GM12875 (cell line): ENCODE results near the gene DNAJC18.

Experiments
- H3K4me3 ChIP-seq: one replicate; pipeline ENCODE4 v1.5.1; 2011; ENCODE audit warnings: low read depth, low read length, control low read depth
- TF ChIP-seq, protein P1 (sequence below): IDR thresholded peaks from 2 replicates; pipeline ENCODE4 v1.5.1; 2011; ENCODE audit warnings: low read depth, mild to moderate bottlenecking, control low read depth, inconsistent platforms, low read length, moderate library complexity, borderline replicate concordance; ENCODE audit not compliant: insufficient read depth

Gene DNAJC18

DNA sequence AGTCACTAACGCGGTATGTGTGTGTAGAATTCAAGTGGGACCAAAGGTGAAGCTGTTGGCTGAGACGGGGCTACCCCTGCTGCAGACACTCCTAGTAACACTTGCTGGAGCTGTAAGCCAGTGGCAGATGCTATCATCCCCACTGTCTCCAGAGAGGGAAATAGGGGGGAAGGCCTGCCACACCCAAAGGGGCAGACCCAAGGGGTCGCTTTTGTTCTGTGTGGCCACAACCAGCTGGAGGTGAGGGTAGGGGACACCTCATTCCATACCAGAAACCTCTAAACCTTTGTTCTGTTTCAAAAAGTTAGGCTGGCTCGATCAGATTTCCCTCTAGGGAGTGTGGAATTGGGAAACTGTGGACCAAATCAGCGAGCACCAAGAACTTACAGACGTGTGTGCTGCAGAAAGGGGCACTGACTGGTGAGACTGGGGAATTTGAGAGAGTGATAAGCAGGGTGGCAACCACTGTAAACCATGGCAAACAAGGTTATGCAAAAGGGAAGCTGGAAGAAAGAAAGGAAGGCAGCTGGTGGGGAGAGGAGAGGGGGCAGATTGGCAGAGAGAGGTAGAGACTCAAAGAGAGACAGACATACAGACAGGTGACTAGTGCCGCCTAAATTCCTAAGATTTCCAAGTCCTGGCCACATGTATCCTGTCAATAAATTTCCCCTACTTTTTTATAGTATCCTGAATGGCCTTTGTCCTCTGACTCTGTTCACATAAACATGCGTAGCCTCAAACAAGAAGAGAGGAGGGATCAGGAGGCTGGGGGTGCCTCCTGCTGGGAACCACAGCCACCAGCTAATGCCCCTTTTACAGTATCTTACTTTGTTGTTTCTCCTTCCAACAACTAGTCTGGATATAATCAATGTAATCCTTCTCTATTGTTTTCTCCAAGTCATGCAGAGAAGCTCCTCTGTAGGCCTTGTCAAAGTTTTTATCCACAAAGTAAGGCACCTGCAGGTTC is 19.8 kb downstream of the DNAJC18 start:
- H3K4me3 ChIP-seq, result no peak overlapping the region
- TF ChIP-seq, protein P1, sequence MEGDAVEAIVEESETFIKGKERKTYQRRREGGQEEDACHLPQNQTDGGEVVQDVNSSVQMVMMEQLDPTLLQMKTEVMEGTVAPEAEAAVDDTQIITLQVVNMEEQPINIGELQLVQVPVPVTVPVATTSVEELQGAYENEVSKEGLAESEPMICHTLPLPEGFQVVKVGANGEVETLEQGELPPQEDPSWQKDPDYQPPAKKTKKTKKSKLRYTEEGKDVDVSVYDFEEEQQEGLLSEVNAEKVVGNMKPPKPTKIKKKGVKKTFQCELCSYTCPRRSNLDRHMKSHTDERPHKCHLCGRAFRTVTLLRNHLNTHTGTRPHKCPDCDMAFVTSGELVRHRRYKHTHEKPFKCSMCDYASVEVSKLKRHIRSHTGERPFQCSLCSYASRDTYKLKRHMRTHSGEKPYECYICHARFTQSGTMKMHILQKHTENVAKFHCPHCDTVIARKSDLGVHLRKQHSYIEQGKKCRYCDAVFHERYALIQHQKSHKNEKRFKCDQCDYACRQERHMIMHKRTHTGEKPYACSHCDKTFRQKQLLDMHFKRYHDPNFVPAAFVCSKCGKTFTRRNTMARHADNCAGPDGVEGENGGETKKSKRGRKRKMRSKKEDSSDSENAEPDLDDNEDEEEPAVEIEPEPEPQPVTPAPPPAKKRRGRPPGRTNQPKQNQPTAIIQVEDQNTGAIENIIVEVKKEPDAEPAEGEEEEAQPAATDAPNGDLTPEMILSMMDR, result no peak

GRCh38 chr5:139418793-139419192 is 20.5 kb downstream of the DNAJC18 start:
- TF ChIP-seq, protein P1, result no peak

GRCh38 chr5:139417214-139417613 is 22.1 kb downstream of the DNAJC18 start:
- TF ChIP-seq, protein P1, result no peak
- H3K4me3 ChIP-seq, result no peak overlapping the region

More at GRCh38 chr5:139418793-139419192, 20.5 kb downstream of the DNAJC18 start:
- H3K4me3 ChIP-seq, result no peak overlapping the region

GRCh38 chr5:139416651-139417050 is 22.7 kb downstream of the DNAJC18 start:
- no peak overlapping the region for H3K4me3 ChIP-seq
- TF ChIP-seq, protein P1, result no peak

DNA sequence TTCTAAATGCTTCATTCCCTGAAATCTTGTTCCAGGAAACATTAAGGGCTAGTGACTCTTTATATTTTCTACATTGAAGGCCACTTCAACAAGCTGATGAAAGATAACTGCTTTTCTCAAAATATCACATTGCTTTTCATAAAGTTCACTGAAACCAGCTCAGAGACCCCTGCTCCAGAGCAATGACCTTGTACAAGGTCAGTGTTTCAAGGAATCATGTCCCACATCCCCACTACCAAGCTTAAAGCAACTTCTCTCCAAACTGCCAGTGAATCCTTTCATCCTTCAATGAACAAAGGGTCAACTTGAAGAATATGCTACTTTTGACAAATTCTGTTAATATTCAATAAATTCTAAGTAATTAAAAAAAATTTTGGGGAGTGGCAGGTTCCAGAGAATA is 23.5 kb downstream of the DNAJC18 start:
- H3K4me3 ChIP-seq, result no peak overlapping the region
- TF ChIP-seq, protein P1, result no peak

GRCh38 chr5:139415221-139415861 is 24.0 kb downstream of the DNAJC18 start:
- TF ChIP-seq, protein P1, result no peak
- H3K4me3 ChIP-seq, result no peak overlapping the region

DNA sequence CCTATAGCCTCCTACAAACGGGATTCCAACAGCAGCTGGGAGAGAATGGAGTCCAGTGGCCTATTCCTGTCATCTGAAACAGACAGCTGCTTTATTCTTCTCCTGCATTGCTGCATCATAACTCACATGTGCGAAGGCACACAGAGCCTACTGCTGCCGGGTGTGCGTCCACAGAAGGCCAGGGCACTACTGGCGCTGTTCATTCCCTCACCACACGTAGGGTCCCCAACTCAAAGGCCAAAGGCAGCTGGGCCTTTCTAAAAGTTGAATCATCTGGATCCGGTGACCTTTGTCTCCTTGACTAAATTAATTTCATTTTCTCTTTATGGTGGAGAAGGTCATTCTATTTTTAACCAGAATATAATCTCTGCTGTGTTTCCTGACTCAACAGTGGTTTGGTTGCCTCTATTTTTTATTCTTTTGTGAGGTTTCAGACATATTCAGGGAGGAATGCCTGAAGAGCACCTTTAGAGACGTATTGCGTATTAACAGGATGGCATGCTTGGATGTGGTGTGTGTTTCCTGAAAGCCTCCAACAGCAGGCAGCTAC is 24.7 kb downstream of the DNAJC18 start:
- TF ChIP-seq, protein P1, result no peak
- H3K4me3 ChIP-seq, result no peak overlapping the region
